Endothelial cell of umbilical vein (primary cell): ENCODE measurements around the gene PRKAR1B. TPM values are rescaled to one million over a fixed set of nuclear protein-coding genes. Genes with fewer than 3 reads are reported as not detected.

Experiments
- BruUV-seq: library from RNA; stranded (reverse); fragments of 400-500 nt; replicated peaks from 2 replicates; lab custom pipeline; 2021; lab: Mats Ljungman, UMichigan
- CTCF ChIA-PET: fragments of 300-600, 350-600 bp; sonication (Branson Sonifier 250); formaldehyde crosslinking; loops from one replicate; lab custom pipeline; 2021; ENCODE audit warnings: antibody characterized with exemption, inconsistent platforms; lab: Charles Lee
- POLR2A ChIA-PET: fragments of 300-600, 350-600 bp; sonication (Branson Sonifier 250); formaldehyde crosslinking; loops from one replicate; lab custom pipeline; 2021; ENCODE audit warnings: antibody characterized with exemption, inconsistent platforms; lab: Charles Lee
- DNase-seq: peaks from one replicate; pipeline ENCODE4 v3.0.0-alpha.2; 2011; ENCODE audit warnings: low read depth, low spot score
- FAIRE-seq: peaks from 2 replicates; lab custom pipeline; 2011; peaks lifted over from hg19 to GRCh38; lab: Jason Lieb, UNC
- H2AFZ ChIP-seq: 2 replicates; pipeline ENCODE4 v1.6.0; 2012; ENCODE audit warnings: low read depth, low read length, control low read depth, inconsistent platforms
- H3K27ac ChIP-seq: 2 replicates; pipeline ENCODE4 v1.5.1; 2011; ENCODE audit warnings: low read depth, mild to moderate bottlenecking, control low read depth, low read length, moderate library complexity; ENCODE audit not compliant: insufficient read depth
- H3K27me3 ChIP-seq, 2 experiments: 2 replicates each; pipeline versions ENCODE4 v1.6.0 to v1.6.1; 2011; ENCODE audit warnings: low read length in 2 of 2, mixed read lengths in 1 of 2; ENCODE audit not compliant: control insufficient read depth in 2 of 2, insufficient read depth in 2 of 2
- H3K36me3 ChIP-seq, 2 experiments: 2 replicates in 1 of 2; 3 replicates in 1 of 2; pipeline ENCODE4 v1.5.1; 2011; ENCODE audit warnings: low read length in 2 of 2, mild to moderate bottlenecking in 1 of 2, moderate library complexity in 1 of 2; ENCODE audit not compliant: control insufficient read depth in 2 of 2, insufficient read depth in 2 of 2; ENCODE audit errors: extremely low read depth in 1 of 2
- H3K4me1 ChIP-seq: 3 replicates; pipeline ENCODE4 v1.5.1; 2011; ENCODE audit warnings: mild to moderate bottlenecking, low read length; ENCODE audit not compliant: control insufficient read depth, insufficient read depth; ENCODE audit errors: extremely low read depth
- H3K4me2 ChIP-seq: 2 replicates; pipeline ENCODE4 v1.6.1; 2011; ENCODE audit warnings: low read length, control low read depth, mixed read lengths; ENCODE audit not compliant: insufficient read depth
- H3K4me3 ChIP-seq, 3 experiments: fragments of 200-600 bp in 1 of 3; sonication (generic), shearing (Covaris generic) in 1 of 3; replicated peaks in 1 of 3; 2 replicates each; pipeline ENCODE4 v1.5.1; 2011 to 2016; ENCODE audit warnings: control low read depth in 3 of 3, low read length in 3 of 3, mild to moderate bottlenecking in 2 of 3, inconsistent platforms in 1 of 3, low read depth in 1 of 3, moderate library complexity in 1 of 3; ENCODE audit not compliant: insufficient read depth in 1 of 3
- H3K79me2 ChIP-seq: 2 replicates; pipeline ENCODE4 v1.6.0; 2012; ENCODE audit warnings: low read length, inconsistent platforms; ENCODE audit not compliant: control insufficient read depth, insufficient read depth
- H3K9ac ChIP-seq: replicated peaks from 2 replicates; pipeline ENCODE3; 2011; ENCODE audit warnings: low read length, control low read depth; ENCODE audit not compliant: insufficient read depth; ENCODE audit errors: extremely low read depth
- H3K9me1 ChIP-seq: replicated peaks from 3 replicates; pipeline ENCODE4 v1.6.0; 2011; ENCODE audit warnings: mild to moderate bottlenecking, low read length; ENCODE audit not compliant: control insufficient read depth, insufficient read depth; ENCODE audit errors: extremely low read depth
- H3K9me3 ChIP-seq: replicated peaks from 2 replicates; pipeline ENCODE4 v1.5.1; 2012; ENCODE audit warnings: low read length, inconsistent platforms; ENCODE audit not compliant: control insufficient read depth, insufficient read depth
- H4K20me1 ChIP-seq: replicated peaks from 2 replicates; pipeline ENCODE3; 2011; ENCODE audit warnings: mild to moderate bottlenecking, low read length; ENCODE audit not compliant: control insufficient read depth, insufficient read depth; ENCODE audit errors: extremely low read depth
- EZH2 ChIP-seq: IDR thresholded peaks from 2 replicates; pipeline ENCODE4 v1.6.1; 2012; ENCODE audit warnings: borderline replicate concordance, low read depth, mild to moderate bottlenecking, moderate library complexity, low read length, inconsistent platforms; ENCODE audit not compliant: severe bottlenecking
- FOS ChIP-seq: IDR thresholded peaks from 2 replicates; pipeline ENCODE4 v1.6.1; 2011; ENCODE audit warnings: mild to moderate bottlenecking, low read length, moderate library complexity, borderline replicate concordance; ENCODE audit not compliant: insufficient read depth
- GATA2 ChIP-seq: IDR thresholded peaks from 2 replicates; pipeline ENCODE4 v1.7.0; 2011; ENCODE audit warnings: low read depth, mild to moderate bottlenecking, moderate library complexity, mixed read lengths, low read length; ENCODE audit not compliant: insufficient read length, insufficient read depth
- JUN ChIP-seq: IDR thresholded peaks from 2 replicates; pipeline ENCODE4 v1.6.1; 2011; ENCODE audit warnings: borderline replicate concordance, low read depth; ENCODE audit not compliant: insufficient read length, insufficient read depth
- MYC ChIP-seq: IDR thresholded peaks from one replicate; pipeline ENCODE4 v1.6.1; 2011; ENCODE audit warnings: mild to moderate bottlenecking, low read depth, low read length
- POLR2A ChIP-seq: IDR thresholded peaks from 2 replicates; pipeline ENCODE4 v1.6.1; 2012; ENCODE audit warnings: low read depth, mild to moderate bottlenecking, control low read depth, low read length
- dilution Hi-C: fragments of 300-500 bp; cut with MboI; formaldehyde crosslinking; loops from one replicate; pipeline ENCODE4 v1.15.0; 2019; ENCODE audit warnings: low sequenced_read_pairs; ENCODE audit not compliant: extremely low pct_ligation_motif_present
- intact Hi-C: fragments of 100-400 bp; cut with micrococcal nuclease; formaldehyde crosslinking; loops from one replicate; pipeline ENCODE4 v1.10.0; 2022
- polyA plus RNA-seq, 4 experiments: library from polyadenylated mRNA; depleted of rRNA in 3 of 4; stranded (reverse) in 3 of 4; unstranded in 1 of 4; fragments of >200 nt; gene quantifications; 2 replicates each; pipeline versions ENCODE4 v1.2.1 to v1.2.3, GENCODE V29; 2011 to 2012; ENCODE audit warnings: missing spikeins in 1 of 4
- total RNA-seq: library from RNA; stranded (reverse); gene quantifications from 2 replicates; pipeline ENCODE4 v1.2.3, GENCODE V29; 2021
- TF ChIP-seq, protein P1 (sequence below): IDR thresholded peaks from 2 replicates; pipeline ENCODE4 v1.6.1; 2011; ENCODE audit not compliant: insufficient read depth, insufficient read length

The PRKAR1B gene
- total and polyA plus RNA-seq, 2 donors (not counting 3 experiments of a cell fraction or from before 2014, with no cell fraction given), result 15.4 to 29.2 TPM

DNA sequence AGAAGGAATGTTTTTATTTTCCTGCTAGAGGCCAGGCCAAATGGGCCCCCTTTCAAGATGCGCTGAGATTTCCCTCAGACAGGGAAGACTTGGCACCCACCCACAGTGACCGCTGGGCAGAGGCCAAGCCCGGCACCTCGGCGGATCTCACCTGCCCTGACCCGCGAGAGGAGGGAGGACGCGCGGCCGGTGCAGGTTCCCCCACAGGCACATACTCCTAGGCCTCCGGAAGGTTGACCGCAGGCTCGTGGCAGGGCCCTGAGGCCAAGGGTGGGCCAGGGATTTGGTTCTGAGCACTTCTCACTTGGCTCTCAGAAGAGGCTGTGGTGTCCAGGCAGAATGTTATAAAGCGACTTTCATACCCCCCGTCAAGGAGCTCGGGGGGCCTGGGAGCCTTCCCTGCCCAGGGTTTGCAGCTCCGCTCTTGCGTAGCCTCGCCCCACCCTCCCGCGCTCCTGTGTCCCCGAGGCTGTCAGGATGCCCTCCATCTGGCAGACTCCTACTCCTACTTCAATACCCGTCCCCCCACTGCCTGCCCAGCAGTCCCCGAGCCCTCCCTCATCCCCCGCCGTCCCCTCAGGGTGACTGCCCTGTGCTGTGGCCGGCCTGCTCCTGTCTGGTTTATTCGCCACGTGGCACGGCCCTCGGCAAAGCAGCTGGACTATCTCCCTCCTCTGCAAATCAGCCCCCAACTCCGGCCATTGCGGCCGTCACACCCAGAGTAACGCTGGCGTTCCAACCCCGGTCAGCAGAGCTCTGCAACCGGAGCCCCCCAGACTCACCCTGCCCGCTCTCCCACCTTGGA lies 156.9 kb downstream of the PRKAR1B start:
- TF ChIP-seq EZH2 (no peak), JUN (no peak), FOS (no peak), POLR2A (no peak), MYC (no peak), GATA2 (no peak)
- TF ChIP-seq, protein P1, sequence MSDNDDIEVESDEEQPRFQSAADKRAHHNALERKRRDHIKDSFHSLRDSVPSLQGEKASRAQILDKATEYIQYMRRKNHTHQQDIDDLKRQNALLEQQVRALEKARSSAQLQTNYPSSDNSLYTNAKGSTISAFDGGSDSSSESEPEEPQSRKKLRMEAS, result no peak
- H2AFZ ChIP-seq, result no peak overlapping the region
- no peaks in the 10 kb centered on the region for H3K9me3 ChIP-seq
- H3K9ac ChIP-seq, result no peak overlapping the region
- H3K9me1 ChIP-seq, result no peaks in the 10 kb centered on the region
- no peak overlapping the region for H3K27ac ChIP-seq
- FAIRE-seq (no peak), DNase-seq (no peak)
- BruUV-seq, result no TSS peak
- H3K4me3 ChIP-seq, result no peak overlapping the region
- intact Hi-C loops (no loop called here), dilution Hi-C loops (no loop called here)
- CTCF ChIA-PET, result no interaction called here
- POLR2A ChIA-PET, result no interaction called here
- H3K36me3 ChIP-seq, result no peaks in the 10 kb centered on the region
- no peaks in the 10 kb centered on the region for H3K4me1 ChIP-seq
- H3K79me2 ChIP-seq, result no peaks in the 10 kb centered on the region
- no peaks in the 10 kb centered on the region for H4K20me1 ChIP-seq
- H3K27me3 ChIP-seq, result no peaks in the 10 kb centered on the region
- no peak overlapping the region for H3K4me2 ChIP-seq
